Tibial nerve (tissue), 4 donors: ENCODE results near the gene DBX1. TPM values are rescaled to one million over a fixed set of nuclear protein-coding genes. Genes with fewer than 3 reads are reported as not detected.

Experiments used
- DNase-seq, 2 donors: peaks; one replicate each; pipeline ENCODE4 v3.0.0-alpha.2; 2019; ENCODE audit warnings: low spot score in 2 of 2
- H3K27ac ChIP-seq, 4 donors: fragments of 200-600 bp; sonication (generic) in 3 of 4; one replicate each; pipeline ENCODE4 v1.5.1; 2017 to 2019; ENCODE audit warnings: mild to moderate bottlenecking in 1 of 4
- H3K27me3 ChIP-seq, 2 donors: fragments of 200-600 bp; sonication (generic) in 1 of 2; one replicate each; pipeline versions ENCODE4 v1.5.1 to v1.6.0; 2017 to 2019
- H3K36me3 ChIP-seq, 3 donors: fragments of 200-600 bp; sonication (generic); one replicate each; pipeline ENCODE4 v1.5.1; 2018 to 2019
- H3K4me1 ChIP-seq, 4 donors: fragments of 200-600 bp; sonication (generic) in 3 of 4; one replicate each; pipeline ENCODE4 v1.5.1; 2017 to 2019
- H3K4me3 ChIP-seq, 4 donors: fragments of 200-600 bp; sonication (generic) in 3 of 4; one replicate each; pipeline ENCODE4 v1.5.1; 2017 to 2019; ENCODE audit warnings: mild to moderate bottlenecking in 1 of 4, moderate library complexity in 1 of 4
- H3K9me3 ChIP-seq, 4 donors: fragments of 200-600 bp; sonication (generic) in 3 of 4; one replicate each; pipeline ENCODE4 v1.5.1; 2017 to 2019
- CTCF ChIP-seq, 5 experiments: fragments of 200-600 bp in 3 of 5; fragments of 450-650 bp in 2 of 5; sonication (generic) in 3 of 5; IDR thresholded peaks; one replicate each; pipeline ENCODE4 v1.5.1; 2016 to 2019; ENCODE audit warnings: antibody characterized with exemption in 5 of 5, mild to moderate bottlenecking in 3 of 5, moderate library complexity in 2 of 5
- EP300 ChIP-seq, 2 donors: sonication (generic); formaldehyde crosslinking; IDR thresholded peaks; one replicate each; pipeline ENCODE4 v1.6.1; 2017; ENCODE audit warnings: antibody characterized with exemption in 2 of 2, mild to moderate bottlenecking in 1 of 2
- POLR2A ChIP-seq, 2 donors: fragments of 450-650 bp; IDR thresholded peaks; one replicate each; pipeline ENCODE4 v1.6.1; 2017; ENCODE audit warnings: antibody characterized with exemption in 2 of 2, mild to moderate bottlenecking in 2 of 2, moderate library complexity in 2 of 2
- WGBS, 2 donors: methylation state at CpG; one replicate each; pipeline ENCODE4 v1.1.5; 2018; 5-methylcytosine and 5-hydroxymethylcytosine counted together
- total RNA-seq, 4 donors: library from RNA; depleted of rRNA; stranded (reverse); fragments of >200 nt; gene quantifications; one replicate each; pipeline ENCODE4 v1.1.0, GENCODE V29; 2016

The DBX1 gene
- total RNA-seq, 4 donors from 2014 or later = not detected

GRCh38 chr11:20172721-20173447 is 12.6 kb upstream of the DBX1 start:
- Histone ChIP-seq H3K27me3 (peaks cover 0 to 6% of the 10 kb centered on the region in 2 donors), H3K27ac (no peak overlapping the region), H3K4me1 (no peaks in the 10 kb centered on the region), H3K9me3 (peaks cover 0 to 22% (median 0%) of the 10 kb centered on the region in 4 donors), H3K36me3 (no peaks in the 10 kb centered on the region), H3K4me3 (no peak overlapping the region)
- DNase-seq = no peak
- TF ChIP-seq POLR2A (IDR thresholded peaks at IDR 0.05) = no peak
- TF ChIP-seq CTCF (IDR thresholded peaks at IDR 0.05) = no peak
- no peak for TF ChIP-seq EP300 (IDR thresholded peaks at IDR 0.05)
- WGBS, 2 donors = 73 to 74% methylated on average over 5 of the region's 5 CpGs

GRCh38 chr11:20163783-20164481 is 3.7 kb upstream of the DBX1 start:
- no peaks in the 10 kb centered on the region for H3K36me3 ChIP-seq
- WGBS, 2 donors = 7 to 18% methylated on average over 23 to 26 of the region's 26 CpGs
- peaks cover 0 to 12% (median 0%) of the 10 kb centered on the region in 4 donors for H3K9me3 ChIP-seq
- H3K4me1 ChIP-seq = peaks cover 0 to 44% (median 19%) of the 10 kb centered on the region in 4 donors
- peak overlapping the region in 2 of 4 donors; percentile 25 to 29 for H3K4me3 ChIP-seq
- TF ChIP-seq CTCF (IDR thresholded peaks at IDR 0.05) = no peak
- TF ChIP-seq EP300 (IDR thresholded peaks at IDR 0.05) = no peak
- no peak for TF ChIP-seq POLR2A (IDR thresholded peaks at IDR 0.05)
- DNase-seq = no peak
- H3K27ac ChIP-seq = no peak overlapping the region
- peaks cover 5 to 95% of the 10 kb centered on the region in 2 donors for H3K27me3 ChIP-seq

- TF ChIP-seq POLR2A (IDR thresholded peaks at IDR 0.05) = no peak
- TF ChIP-seq CTCF (IDR thresholded peaks at IDR 0.05) = no peak
- no peak for TF ChIP-seq EP300 (IDR thresholded peaks at IDR 0.05)
- H3K27me3 ChIP-seq = peaks cover 5 to 99% of the 10 kb centered on the region in 2 donors
- no peak for DNase-seq
- peaks cover 0 to 7% (median 0%) of the 10 kb centered on the region in 4 donors for H3K9me3 ChIP-seq
- no peak overlapping the region for H3K27ac ChIP-seq
- H3K4me1 ChIP-seq = peaks cover 0 to 49% (median 19%) of the 10 kb centered on the region in 4 donors
- no peaks in the 10 kb centered on the region for H3K36me3 ChIP-seq
- 2 to 3% methylated on average over 60 to 61 of the region's 61 CpGs for WGBS, 2 donors
- peak overlapping the region in 3 of 4 donors; percentile 25 to 33 (median 29) for H3K4me3 ChIP-seq
Observed at GRCh38 chr11:20162824-20163782, 2.8 kb upstream of the DBX1 start.

- Histone ChIP-seq H3K9me3 (peaks cover 0 to 6% (median 0%) of the 10 kb centered on the region in 4 donors), H3K36me3 (no peaks in the 10 kb centered on the region), H3K27ac (no peak overlapping the region), H3K4me1 (peaks cover 0 to 56% (median 22%) of the 10 kb centered on the region in 4 donors), H3K27me3 (peaks cover 5 to 99% of the 10 kb centered on the region in 2 donors), H3K4me3 (no peak overlapping the region)
- TF ChIP-seq EP300 (IDR thresholded peaks at IDR 0.05) = no peak
- TF ChIP-seq POLR2A (IDR thresholded peaks at IDR 0.05) = no peak
- no peak for TF ChIP-seq CTCF (IDR thresholded peaks at IDR 0.05)
- no peak for DNase-seq
- 4 to 6% methylated on average over 24 of the region's 24 CpGs for WGBS, 2 donors
Observed at GRCh38 chr11:20161923-20162744, 1.9 kb upstream of the DBX1 start.
